ENCODE measurements around the gene ZNHIT1.

DNA sequence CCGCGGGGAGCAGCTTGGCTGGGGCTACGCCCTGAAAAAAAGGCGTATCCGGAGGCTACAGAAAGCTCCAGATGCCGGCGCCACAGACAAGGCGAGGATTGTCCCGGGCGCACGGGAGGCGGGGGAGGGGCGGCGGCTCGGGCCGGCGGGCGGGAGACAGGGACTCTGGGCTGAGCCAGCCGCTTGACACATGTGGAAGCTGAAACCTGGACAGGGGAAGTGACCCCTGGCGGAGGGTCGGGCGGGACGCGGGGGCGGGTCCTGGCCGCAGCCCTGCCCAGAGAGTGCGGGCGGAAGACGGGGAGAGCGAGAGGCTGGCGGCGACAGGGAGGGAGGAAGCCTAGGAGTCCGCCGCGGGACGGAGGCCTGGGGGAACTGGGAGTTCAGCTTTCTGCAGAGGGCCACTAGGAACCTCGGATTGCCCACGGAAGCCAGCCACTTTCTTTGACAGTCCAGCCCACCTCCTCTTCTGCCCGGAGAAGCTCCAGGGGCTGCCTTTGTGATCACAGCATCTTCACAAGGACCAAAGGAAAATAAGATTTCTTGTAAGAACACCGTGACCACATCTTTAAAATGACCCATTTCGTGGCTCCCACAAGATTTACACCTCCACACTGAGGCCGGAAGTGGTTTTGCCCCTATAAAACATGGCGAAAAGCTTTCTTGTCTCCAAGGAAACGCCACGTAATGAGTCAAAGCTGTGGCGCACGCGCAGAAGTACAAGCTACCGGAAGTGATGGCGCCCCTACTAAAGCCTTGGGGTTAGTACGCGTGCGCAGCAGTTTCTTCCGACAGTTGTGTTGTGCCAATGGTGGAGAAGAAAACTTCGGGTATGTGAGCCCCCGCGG lies at the start of gene ZNHIT1, which contains the start of gene PLOD3:
- TF ChIP-seq CTCF (IDR thresholded peaks at IDR 0.05) (peak in 1 of 3 experiments; percentile 7), POLR2A (IDR thresholded peaks at IDR 0.05; ENCODE audit: low read depth) (no peak)
